Peyer's patch (tissue), 4 donors: Measurements from ENCODE around the gene BMP5. TPM values are rescaled to one million over a fixed set of nuclear protein-coding genes. Genes with fewer than 3 reads are reported as not detected.
"Not testable (repeated sequence)": the region's sequence is repeated elsewhere in the genome, so short reads cannot be mapped to it uniquely, and the experiment has no call there.

Experiments used
- DNase-seq, 3 donors: peaks; one replicate each; pipeline ENCODE4 v3.0.0-alpha.2; 2017 to 2019
- H3K27ac ChIP-seq, 4 donors: fragments of 200-600 bp; sonication (generic); one replicate each; pipeline ENCODE4 v1.5.1; 2016 to 2019
- H3K27me3 ChIP-seq, 2 donors: fragments of 200-600 bp; sonication (generic); one replicate each; pipeline ENCODE4 v1.5.1; 2019
- H3K36me3 ChIP-seq, 3 donors: fragments of 200-600 bp; sonication (generic); one replicate each; pipeline ENCODE4 v1.5.1; 2016 to 2019
- H3K4me1 ChIP-seq, 4 donors: fragments of 200-600 bp; sonication (generic); one replicate each; pipeline ENCODE4 v1.5.1; 2016 to 2019
- H3K4me3 ChIP-seq, 4 donors: fragments of 200-600 bp; sonication (generic); 1 replicate in 3 of 4; 2 replicates in 1 of 4; pipeline ENCODE4 v1.5.1; 2016 to 2019; ENCODE audit warnings: mild to moderate bottlenecking in 1 of 4
- H3K9me3 ChIP-seq, 4 donors: fragments of 200-600 bp; sonication (generic); one replicate each; pipeline ENCODE4 v1.5.1; 2016 to 2019; ENCODE audit warnings: mild to moderate bottlenecking in 1 of 4
- CTCF ChIP-seq, 6 experiments: fragments of 450-650 bp in 4 of 6; fragments of 200-600 bp in 2 of 6; sonication (generic) in 1 of 6; IDR thresholded peaks; one replicate each; pipeline ENCODE4 v1.5.1; 2017 to 2019; ENCODE audit warnings: antibody characterized with exemption in 6 of 6, mild to moderate bottlenecking in 3 of 6, moderate library complexity in 1 of 6
- POLR2A ChIP-seq, 2 donors: fragments of 450-650 bp; IDR thresholded peaks; one replicate each; pipeline ENCODE4 v1.5.1; 2017; ENCODE audit warnings: antibody characterized with exemption in 2 of 2, mild to moderate bottlenecking in 2 of 2, moderate library complexity in 2 of 2
- total RNA-seq, 4 donors: library from RNA; depleted of rRNA; stranded (reverse); fragments of >200 nt; gene quantifications; one replicate each; pipeline ENCODE4 v1.1.0, GENCODE V29; 2016

BMP5 gene
- total RNA-seq, 4 donors from 2014 or later = 3.7 to 50.3 (median 5.4) TPM

- Histone ChIP-seq H3K4me1 (no peaks in the 10 kb centered on the region), H3K36me3 (no peaks in the 10 kb centered on the region), H3K9me3 (no peaks in the 10 kb centered on the region), H3K27me3 (no peaks in the 10 kb centered on the region), H3K27ac (no peak overlapping the region), H3K4me3 (no peak overlapping the region)
- no peak for DNase-seq
- no peak for TF ChIP-seq CTCF (IDR thresholded peaks at IDR 0.05)
- no peak for TF ChIP-seq POLR2A (IDR thresholded peaks at IDR 0.05)
Observed at GRCh38 chr6:55916188-55916587, 40.8 kb upstream of the BMP5 start.

- no peak overlapping the region for H3K27ac ChIP-seq
- no peaks in the 10 kb centered on the region for H3K27me3 ChIP-seq
- DNase-seq = no peak
- no peaks in the 10 kb centered on the region for H3K4me1 ChIP-seq
- no peaks in the 10 kb centered on the region for H3K36me3 ChIP-seq
- H3K9me3 ChIP-seq = no peaks in the 10 kb centered on the region
- H3K4me3 ChIP-seq = no peak overlapping the region
- no peak for TF ChIP-seq CTCF (IDR thresholded peaks at IDR 0.05)
- TF ChIP-seq POLR2A (IDR thresholded peaks at IDR 0.05) = no peak
Observed at GRCh38 chr6:55913228-55914195, 38.1 kb upstream of the BMP5 start.

GRCh38 chr6:55910466-55910865, 35.1 kb upstream of the BMP5 start:
- not testable (repeated sequence) for H3K27ac ChIP-seq, DNase-seq, H3K36me3 ChIP-seq, H3K4me1 ChIP-seq, H3K9me3 ChIP-seq, H3K27me3 ChIP-seq, H3K4me3 ChIP-seq

- not testable (repeated sequence) for H3K4me3 ChIP-seq, H3K27me3 ChIP-seq, H3K4me1 ChIP-seq, DNase-seq, H3K9me3 ChIP-seq, H3K27ac ChIP-seq, H3K36me3 ChIP-seq
Observed at GRCh38 chr6:55909911-55910310, 34.5 kb upstream of the BMP5 start.

GRCh38 chr6:55902796-55903195, 27.4 kb upstream of the BMP5 start:
- no peak for DNase-seq
- no peaks in the 10 kb centered on the region for H3K27me3 ChIP-seq
- H3K9me3 ChIP-seq = no peaks in the 10 kb centered on the region
- no peak overlapping the region for H3K4me3 ChIP-seq
- no peaks in the 10 kb centered on the region for H3K36me3 ChIP-seq
- no peak overlapping the region for H3K27ac ChIP-seq
- no peak for TF ChIP-seq CTCF (IDR thresholded peaks at IDR 0.05)
- no peak for TF ChIP-seq POLR2A (IDR thresholded peaks at IDR 0.05)
- no peaks in the 10 kb centered on the region for H3K4me1 ChIP-seq

- H3K27ac ChIP-seq = no peak overlapping the region
- no peaks in the 10 kb centered on the region for H3K27me3 ChIP-seq
- DNase-seq = no peak
- H3K4me3 ChIP-seq = no peak overlapping the region
- H3K4me1 ChIP-seq = no peaks in the 10 kb centered on the region
- H3K36me3 ChIP-seq = no peaks in the 10 kb centered on the region
- H3K9me3 ChIP-seq = no peaks in the 10 kb centered on the region
- TF ChIP-seq POLR2A (IDR thresholded peaks at IDR 0.05) (no peak), CTCF (IDR thresholded peaks at IDR 0.05) (no peak)
Observed at GRCh38 chr6:55901765-55902270, 26.4 kb upstream of the BMP5 start.
